GM12875 (cell line): ENCODE measurements around the gene FDXACB1.

Source experiments
- H3K4me3 ChIP-seq: one replicate; pipeline ENCODE4 v1.5.1; 2011; ENCODE audit warnings: low read depth, low read length, control low read depth
- CTCF ChIP-seq: IDR thresholded peaks from 2 replicates; pipeline ENCODE4 v1.5.1; 2011; ENCODE audit warnings: low read depth, mild to moderate bottlenecking, control low read depth, inconsistent platforms, low read length, moderate library complexity, borderline replicate concordance; ENCODE audit not compliant: insufficient read depth

Gene FDXACB1

GRCh38 chr11:111878849-111879636 is at the start of gene FDXACB1, which contains the start of gene CFAP68:
Gene FDXACB1 (minus strand): TSS chr11:111879165. CDS start chr11:111879132, 33 bp downstream.
Gene CFAP68 (plus strand): TSS chr11:111879541. CDS start chr11:111879561, 20 bp downstream.
- TF ChIP-seq CTCF = peak; percentile 95

DNA sequence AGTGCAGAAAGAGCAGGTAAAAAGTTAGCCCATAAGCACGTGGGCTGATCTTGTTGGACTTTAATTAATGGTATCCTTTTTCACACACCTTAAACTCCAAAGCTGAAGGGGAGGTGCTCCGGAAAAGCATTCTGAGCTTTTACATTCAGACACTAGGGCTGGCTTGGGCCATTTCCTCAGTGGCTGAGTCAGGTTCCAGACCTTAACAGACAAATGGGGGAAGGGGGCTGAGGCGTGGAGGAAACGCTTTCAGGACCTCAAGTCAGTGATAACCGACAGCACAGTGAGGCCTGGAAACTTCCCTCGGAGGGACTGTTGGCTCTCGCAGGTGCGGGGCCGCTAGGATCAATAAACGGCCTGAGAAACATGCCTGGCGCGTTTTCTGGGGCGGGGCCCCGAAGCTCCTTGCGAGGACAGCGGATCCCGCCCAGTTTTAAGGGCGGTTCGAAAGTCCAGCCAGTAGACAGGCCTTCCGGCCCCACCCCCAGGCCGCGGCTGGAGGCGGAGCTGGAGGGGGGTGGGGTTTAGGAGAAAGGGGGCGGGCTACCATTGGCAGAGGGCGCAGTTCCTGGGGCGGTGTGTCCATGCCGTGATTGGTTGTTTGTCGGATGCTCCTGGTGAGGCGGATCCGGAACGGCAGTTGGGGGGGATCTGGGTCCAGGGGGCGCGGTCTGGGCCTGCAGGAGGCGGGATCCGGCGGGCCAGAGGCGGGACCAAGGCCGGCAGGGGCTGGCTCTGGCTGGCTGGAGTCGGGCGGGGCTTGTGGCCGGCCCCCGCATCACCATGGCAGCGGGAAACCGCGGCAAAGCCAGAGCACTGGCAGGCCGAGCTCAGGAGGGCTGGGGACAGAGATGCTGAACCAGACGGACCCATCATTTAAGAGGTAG is 47.8 kb upstream of the FDXACB1 start:
- TF ChIP-seq CTCF = no peak
- H3K4me3 ChIP-seq = peak overlapping the region; percentile 52

More at GRCh38 chr11:111878849-111879636, at the start of gene FDXACB1, which contains the start of gene CFAP68:
- H3K4me3 ChIP-seq = peak within 1 kb of the TSS; percentile 63

DNA sequence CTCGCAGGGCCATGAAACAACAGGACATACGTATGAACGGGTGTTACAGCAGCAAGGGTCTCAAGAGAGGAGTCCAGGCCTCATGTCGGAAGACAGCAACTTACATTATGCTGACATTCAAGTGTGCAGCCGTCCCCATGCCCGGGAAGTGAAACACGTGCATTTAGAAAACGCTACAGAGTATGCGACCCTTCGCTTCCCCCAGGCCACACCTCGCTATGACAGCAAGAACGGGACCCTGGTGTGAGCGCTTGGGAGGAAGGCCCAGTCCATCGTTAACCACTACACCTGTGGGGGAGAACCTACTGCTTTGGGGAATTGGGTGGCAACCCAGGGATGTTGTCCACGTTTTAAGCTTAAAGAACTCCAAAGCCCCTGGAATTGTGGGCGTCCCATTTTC is 47.0 kb upstream of the FDXACB1 start:
- no peak overlapping the region for H3K4me3 ChIP-seq
- no peak for TF ChIP-seq CTCF

GRCh38 chr11:111923951-111924350 is 45.0 kb upstream of the FDXACB1 start:
- no peak for TF ChIP-seq CTCF
- no peak overlapping the region for H3K4me3 ChIP-seq

GRCh38 chr11:111923351-111923788 is 44.4 kb upstream of the FDXACB1 start:
- no peak for TF ChIP-seq CTCF

DNA sequence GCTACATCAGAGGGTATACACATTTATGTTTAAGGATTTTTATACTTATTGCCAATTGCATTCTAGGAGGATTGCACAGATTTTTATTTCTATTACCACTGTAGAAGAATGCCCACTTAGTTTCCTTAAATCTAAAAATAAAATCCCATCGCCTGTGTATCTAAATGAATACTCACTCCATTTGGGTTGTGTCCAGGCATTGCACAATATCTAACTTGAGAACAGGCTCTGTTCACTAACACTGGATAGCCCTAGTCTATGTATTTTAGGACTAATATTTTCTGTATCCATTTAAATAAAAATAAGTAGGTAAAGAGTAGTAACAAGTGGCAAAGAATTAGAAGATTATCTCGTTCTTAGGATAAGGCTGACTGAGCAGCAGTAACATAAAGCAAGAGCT is 43.8 kb upstream of the FDXACB1 start:
- TF ChIP-seq CTCF = no peak
- no peak overlapping the region for H3K4me3 ChIP-seq

More at GRCh38 chr11:111923351-111923788, 44.4 kb upstream of the FDXACB1 start:
- H3K4me3 ChIP-seq = no peak overlapping the region
